K562 (cell line): ENCODE results near the gene CAPZB. TPM values are rescaled to one million over a fixed set of nuclear protein-coding genes. Genes with fewer than 3 reads are reported as not detected.

Experiments used
- ATAC-seq: fragments of 200-7000 bp; cut with Tn5 transposase; 3 replicates; pipeline ENCODE4 v1.9.1; 2020; ENCODE audit warnings: moderate library complexity
- Bru-seq: library from RNA; stranded (reverse); fragments of 400-500 nt; gene quantifications from one replicate; lab custom pipeline; 2021; lab: Mats Ljungman, UMichigan
- BruChase-seq, 2 experiments: library from RNA; stranded (reverse); fragments of 400-500 nt; gene quantifications; one replicate each; lab custom pipeline; 2021; lab: Mats Ljungman, UMichigan
- BruUV-seq: library from RNA; stranded (reverse); fragments of 400-500 nt; replicated peaks from 2 replicates; lab custom pipeline; 2021; lab: Mats Ljungman, UMichigan
- CTCF ChIA-PET: fragments of 300-600 bp; formaldehyde crosslinking; extraction: SDS; loops from one replicate; lab custom pipeline; 2021; ENCODE audit warnings: low intra/inter-chr PET ratio; lab: Yijun Ruan, JAX
- POLR2A ChIA-PET: fragments of 300-600, 350-650 bp; sonication (Branson Sonifier 250); formaldehyde crosslinking; extraction: SDS; loops from one replicate; lab custom pipeline; 2021; ENCODE audit warnings: antibody characterized with exemption, inconsistent platforms; lab: Yijun Ruan, JAX
- DNase-seq, 4 experiments: peaks; one replicate each; pipeline versions ENCODE4 v3.0.0 to v3.0.0-alpha.2; 2011 to 2018; ENCODE audit warnings: low spot score in 3 of 4, mixed read lengths in 3 of 4; ENCODE audit errors: extremely low read depth in 1 of 4
- FAIRE-seq: peaks from 2 replicates; lab custom pipeline; 2011; peaks lifted over from hg19 to GRCh38; lab: Jason Lieb, UNC
- H2AFZ ChIP-seq: 2 replicates; pipeline ENCODE4 v1.6.0; 2011; ENCODE audit warnings: low read depth, low read length, control low read depth, inconsistent platforms
- H3K27ac ChIP-seq: fragments of 200-600 bp; 3 replicates; pipeline ENCODE4 v1.8.0; 2011; ENCODE audit warnings: low read depth, mild to moderate bottlenecking, control low read depth, inconsistent platforms, low read length, moderate library complexity, mixed read lengths; ENCODE audit errors: extremely low read depth
- H3K27me3 ChIP-seq, 2 experiments: fragments of 300-600 bp in 1 of 2; 2 replicates in 1 of 2; 3 replicates in 1 of 2; pipeline versions ENCODE4 v1.6.0 to v1.8.0; 2011; ENCODE audit warnings: inconsistent platforms in 2 of 2, low read length in 2 of 2, mild to moderate bottlenecking in 1 of 2, mixed read lengths in 1 of 2, moderate library complexity in 1 of 2; ENCODE audit not compliant: control insufficient read depth in 2 of 2, insufficient read depth in 2 of 2
- H3K36me3 ChIP-seq: fragments of 300-600 bp; 3 replicates; pipeline ENCODE4 v1.8.0; 2011; ENCODE audit warnings: mild to moderate bottlenecking, low read length, inconsistent platforms; ENCODE audit not compliant: control insufficient read depth, insufficient read depth
- H3K4me1 ChIP-seq, 2 experiments: fragments of 200-600 bp in 1 of 2; replicated peaks in 1 of 2; 2 replicates in 1 of 2; 3 replicates in 1 of 2; pipeline versions ENCODE4 v1.5.1 to v1.8.0; 2011; ENCODE audit warnings: inconsistent platforms in 2 of 2, low read length in 2 of 2, mild to moderate bottlenecking in 1 of 2, mixed read lengths in 1 of 2, moderate library complexity in 1 of 2; ENCODE audit not compliant: control insufficient read depth in 2 of 2, insufficient read depth in 2 of 2
- H3K4me2 ChIP-seq: 2 replicates; pipeline ENCODE4 v1.6.1; 2011; ENCODE audit warnings: low read length, control low read depth, inconsistent platforms, mixed read lengths; ENCODE audit not compliant: insufficient read depth
- H3K4me3 ChIP-seq: fragments of 200-600 bp; sonication (generic), shearing (Covaris generic); 2 replicates; pipeline ENCODE4 v1.5.1; 2016; ENCODE audit warnings: control low read depth, inconsistent platforms
- H3K79me2 ChIP-seq: fragments of 200-600 bp; 3 replicates; pipeline ENCODE4 v1.8.0; 2011; ENCODE audit warnings: low read length, inconsistent platforms; ENCODE audit not compliant: control insufficient read depth, insufficient read depth
- H3K9ac ChIP-seq, 2 experiments: 2 replicates each; pipeline versions ENCODE4 v1.6.0 to v1.6.1; 2011; ENCODE audit warnings: low read depth in 2 of 2, low read length in 2 of 2, control low read depth in 1 of 2, inconsistent platforms in 1 of 2, mild to moderate bottlenecking in 1 of 2, mixed read lengths in 1 of 2; ENCODE audit not compliant: insufficient read depth in 1 of 2
- H3K9me1 ChIP-seq: one replicate; pipeline ENCODE4 v1.6.0; 2011; ENCODE audit warnings: inconsistent platforms, mild to moderate bottlenecking, low read length, moderate library complexity; ENCODE audit not compliant: control insufficient read depth, insufficient read depth
- H3K9me3 ChIP-seq: replicated peaks from 2 replicates; pipeline ENCODE4 v1.5.1; 2011; ENCODE audit warnings: low read depth, low read length, inconsistent platforms; ENCODE audit not compliant: control insufficient read depth, insufficient read depth
- H4K20me1 ChIP-seq: replicated peaks from 2 replicates; pipeline ENCODE4 v1.6.1; 2011; ENCODE audit warnings: low read length, inconsistent platforms, mixed read lengths; ENCODE audit not compliant: control insufficient read depth, insufficient read depth
- CCNT2 ChIP-seq: IDR thresholded peaks from 2 replicates; pipeline ENCODE4 v1.6.1; 2011; ENCODE audit warnings: borderline replicate concordance, low read depth, mild to moderate bottlenecking, moderate library complexity, mixed read lengths, low read length; ENCODE audit not compliant: insufficient read length; ENCODE audit errors: extremely low read depth
- ETV5 ChIP-seq: sonication (generic); formaldehyde crosslinking; IDR thresholded peaks from 2 replicates; pipeline ENCODE4 v1.4.0; 2020; ENCODE audit warnings: low read depth, mild to moderate bottlenecking, missing genetic modification reagents
- FOXJ2 ChIP-seq: fragments of 200-800 bp; sonication (Bioruptor generic); IDR thresholded peaks from 2 replicates; pipeline ENCODE4 v1.6.1; 2016; ENCODE audit warnings: missing genetic modification characterization, missing compliant biosample characterization
- JUNB ChIP-seq: fragments of 450-650 bp; formaldehyde crosslinking; conservative IDR thresholded peaks from 2 replicates; pipeline ENCODE4 v1.4.0; 2020; ENCODE audit warnings: mild to moderate bottlenecking
- KHSRP ChIP-seq: fragments of 450-650 bp; IDR thresholded peaks from 2 replicates; pipeline ENCODE4 v1.6.1; 2017
- L3MBTL2 ChIP-seq: fragments of 450-650 bp; IDR thresholded peaks from 2 replicates; pipeline ENCODE4 v1.6.1; 2016; ENCODE audit warnings: mild to moderate bottlenecking, moderate library complexity
- MXI1 ChIP-seq: IDR thresholded peaks from 2 replicates; pipeline ENCODE4 v1.6.1; 2011; ENCODE audit warnings: low read depth, mild to moderate bottlenecking, improper control_type of control experiment, low read length
- RAD21 ChIP-seq, 2 experiments: fragments of 250-450 bp in 1 of 2; fragments of 450-650 bp in 1 of 2; sonication (Bioruptor Pico) in 1 of 2; formaldehyde crosslinking in 1 of 2; IDR thresholded peaks in 1 of 2; conservative IDR thresholded peaks in 1 of 2; 2 replicates each; pipeline versions ENCODE4 v1.4.0 to v1.8.0; 2020 to 2022; ENCODE audit warnings: mild to moderate bottlenecking in 2 of 2, moderate library complexity in 1 of 2
- ZBED1 ChIP-seq: IDR thresholded peaks from 2 replicates; pipeline ENCODE4 v1.6.1; 2014
- ZNF175 ChIP-seq: fragments of 200-800 bp; sonication (Bioruptor generic); IDR thresholded peaks from 2 replicates; pipeline ENCODE4 v1.6.1; 2016; ENCODE audit warnings: low read depth, mild to moderate bottlenecking, missing genetic modification characterization, missing compliant biosample characterization
- ZNF696 ChIP-seq: fragments of 250-450 bp; sonication (Bioruptor Pico); conservative IDR thresholded peaks from 2 replicates; pipeline ENCODE4 v1.4.0; 2020; ENCODE audit warnings: mild to moderate bottlenecking, moderate library complexity
- ZNF740 ChIP-seq, 3 experiments: fragments of 200-800 bp in 1 of 3; sonication (Bioruptor generic) in 1 of 3; sonication (generic) in 1 of 3; formaldehyde crosslinking in 1 of 3; IDR thresholded peaks; 2 replicates each; pipeline versions ENCODE4 v1.6.1 to v1.8.0; 2016 to 2022; ENCODE audit warnings: mild to moderate bottlenecking in 2 of 3, missing compliant biosample characterization in 2 of 3, missing genetic modification characterization in 2 of 3, missing genetic modification reagents in 1 of 3
- ZNF75A ChIP-seq: fragments of 450-650 bp; formaldehyde crosslinking; IDR thresholded peaks from 2 replicates; pipeline ENCODE4 v1.4.0; 2020; ENCODE audit warnings: mild to moderate bottlenecking
- WGBS: fragments of 100-300 bp; shearing (Covaris generic); methylation state at CpG from one replicate; pipeline ENCODE4 v1.1.6; 2016; ENCODE audit warnings: low coverage, mixed read lengths; ENCODE audit not compliant: insufficient coverage; ENCODE audit errors: missing lambda C conversion rate; 5-methylcytosine and 5-hydroxymethylcytosine counted together
- in situ Hi-C: fragments of 300-500 bp; cut with MboI; formaldehyde crosslinking; loops from 4 replicates; pipeline ENCODE4 v1.15.0; 2018; ENCODE audit warnings: inconsistent platforms, mixed read lengths
- intact Hi-C: fragments of 100-400 bp; cut with micrococcal nuclease; formaldehyde crosslinking; loops from 2 replicates; pipeline ENCODE4 v1.14.2; 2022
- long read RNA-seq, 3 experiments: library from polyadenylated mRNA in 2 of 3; library from RNA in 1 of 3; unstranded in 2 of 3; stranded (forward) in 1 of 3; transcript quantifications; one replicate each; pipeline ENCODE4 v2.0.0, GENCODE V29; 2019 to 2022
- polyA minus RNA-seq, 3 experiments: library from RNA; depleted of rRNA, polyadenylated mRNA; stranded (reverse); fragments of >200 nt; gene quantifications; 2 replicates each; pipeline ENCODE4 v1.2.3, GENCODE V29; 2011
- polyA plus RNA-seq, 8 experiments: library from polyadenylated mRNA; depleted of rRNA in 4 of 8; stranded (reverse) in 5 of 8; unstranded in 3 of 8; fragments of >200 nt; fragmentation: Nextera tagmentation in 2 of 8; fragmentation: Illumina TruSeq in 1 of 8; extraction: Ambion mirVana in 2 of 8; extraction: Trizol in 1 of 8; gene quantifications; 2 replicates each; pipeline versions ENCODE4 v1.2.1 to v1.2.3, GENCODE V29; 2011 to 2014; ENCODE audit warnings: inconsistent platforms in 1 of 8, missing spikeins in 1 of 8
- total RNA-seq, 7 experiments: library from RNA; depleted of rRNA in 6 of 7; stranded (reverse); fragments of >200 nt in 6 of 7; fragmentation: Illumina TruSeq in 2 of 7; extraction: Trizol in 2 of 7; gene quantifications; 2 replicates each; pipeline versions ENCODE4 v1.2.1 to v1.2.3, GENCODE V29; 2011 to 2021; ENCODE audit warnings: low replicate concordance in 1 of 7

The CAPZB gene
- total RNA-seq (2011; cell fraction: chromatin; rRNA removed; ENCODE audit: low replicate concordance): 58.6 and 64.0 TPM in 2 replicates
- 43.2 and 43.8 TPM in 2 replicates for total RNA-seq (2011; cell fraction: nucleolus; rRNA removed)
- total RNA-seq (2011; cell fraction: nucleoplasm; rRNA removed): 40.0 and 41.2 TPM in 2 replicates
- total RNA-seq (2014; rRNA removed) (57.6 and 83.6 TPM in 2 replicates), total RNA-seq (2014; rRNA removed; fragmentation: Illumina TruSeq; extraction: Trizol) (131 and 133 TPM in 2 replicates), total RNA-seq (2015; rRNA removed; fragmentation: Illumina TruSeq; extraction: Trizol) (147 and 148 TPM in 2 replicates), total RNA-seq (2021) (237 and 241 TPM in 2 replicates), polyA plus RNA-seq (2011; rRNA removed) (119 and 122 TPM in 2 replicates), polyA plus RNA-seq (2014; fragmentation: Illumina TruSeq; extraction: Trizol) (259 and 297 TPM in 2 replicates), polyA plus RNA-seq (2014; fragmentation: Nextera tagmentation; extraction: Ambion mirVana) (100 to 1,000 TPM in 1 of 2 experiments, 10 to 100 TPM in 1; 70.0 to 115 TPM), polyA plus RNA-seq (2014; rRNA removed) (125 and 134 TPM in 2 replicates), polyA minus RNA-seq (2011; rRNA and poly(A)+ RNA removed) (103 TPM in 2 replicates), Bru-seq, nascent RNA (percentile 82 among the genes with signal in this experiment), BruChase-seq, experiment 1, labeled RNA remaining after a 2-hour chase (percentile 86 among the genes with signal in this experiment), BruChase-seq, experiment 2, labeled RNA remaining after a 6-hour chase (percentile 83 among the genes with signal in this experiment)
- polyA plus RNA-seq (2011; cell fraction: cytosol; rRNA removed): 110 and 143 TPM in 2 replicates
- polyA plus RNA-seq (2011; cell fraction: nucleus; rRNA removed): 38.1 and 62.3 TPM in 2 replicates
- polyA plus RNA-seq (2012): 277 and 310 TPM in 2 replicates
- polyA minus RNA-seq (2011; cell fraction: cytosol; rRNA and poly(A)+ RNA removed): 60.0 and 82.1 TPM in 2 replicates
- polyA minus RNA-seq (2011; cell fraction: nucleus; rRNA and poly(A)+ RNA removed): 10.9 and 20.8 TPM in 2 replicates
- long read RNA-seq, experiment 1, transcript CAPZB-204 (8 exons, 1,568 nt): minor isoform, 10 of 314 reads
- long read RNA-seq, experiment 1, transcript CAPZB-201 (9 exons, 858 nt): major isoform, 205 of 314 reads
- long read RNA-seq, experiment 1, transcript CAPZB-208 (5 exons, 660 nt): minor isoform, 5 of 314 reads
- long read RNA-seq, experiment 1, partial matches to known transcripts: 17 of 314 reads
- long read RNA-seq, experiment 1, other reads (novel, unspliced or antisense): 77 of 314 reads
- long read RNA-seq, experiment 2, transcript CAPZB-201 (9 exons, 858 nt): major isoform, 149 of 227 reads
- long read RNA-seq, experiment 2, transcript CAPZB-204 (8 exons, 1,568 nt): minor isoform, 26 of 227 reads
- long read RNA-seq, experiment 2, partial matches to known transcripts: 17 of 227 reads
- long read RNA-seq, experiment 2, other reads (novel, unspliced or antisense): 32 of 227 reads
- long read RNA-seq, experiment 3, transcript CAPZB-201 (9 exons, 858 nt): major isoform, 90 of 111 reads
- long read RNA-seq, experiment 3, transcript CAPZB-204 (8 exons, 1,568 nt): minor isoform, 6 of 111 reads
- long read RNA-seq, experiment 3, partial matches to known transcripts: 9 of 111 reads
- long read RNA-seq, experiment 3, other reads (novel, unspliced or antisense): 6 of 111 reads

- Histone ChIP-seq H3K36me3 (peaks cover 31% of the 10 kb centered on the region), H3K27me3 (no peaks in the 10 kb centered on the region), H3K9ac (peak within 1 kb of the TSS; percentile 96 to 97), H3K4me1 (peaks cover 34 to 38% of the 10 kb centered on the region in 2 experiments), H3K27ac (peak within 1 kb of the TSS; percentile 97), H3K79me2 (peaks cover 54% of the 10 kb centered on the region), H3K9me3 (no peaks in the 10 kb centered on the region), H2AFZ (peak within 1 kb of the TSS; percentile 88), H3K9me1 (peaks cover 5% of the 10 kb centered on the region), H3K4me3 (peak within 1 kb of the TSS; percentile 92), H4K20me1 (peaks cover 33% of the 10 kb centered on the region), H3K4me2 (peak within 1 kb of the TSS; percentile 95)
- in situ Hi-C loops: no loop called here
- ATAC-seq (peak; percentile 92), DNase-seq (peak; percentile 96 to 99 (median 98)), FAIRE-seq (no peak)
- ChIA-PET POLR2A (interaction anchor here (0.6 to 1.5 kb wide), 4 partner anchors 13 to 510 kb away, joined by 3 to 5 read pairs (median 4); no protein-coding TSS in a partner anchor), CTCF (interaction anchor here (0.7 kb wide), 1 partner anchor 32 kb away, joined by 3 read pairs; no protein-coding TSS in a partner anchor)
- intact Hi-C loops: loop anchor here (2.0 to 5.0 kb wide), 2 partner anchors 95 to 162 kb away; no protein-coding TSS in a partner anchor
- BruUV-seq: no TSS peak
- under 1% methylated on average over 36 of the region's 106 CpGs for whole genome bisulfite sequencing
- TF ChIP-seq ZBED1 (no peak), ZNF175 (CRISPR knock-in tag) (0 out of 2 replicates have a peak, but pooled peaks have one; percentile 62), CCNT2 (peak; percentile 84), KHSRP (no peak), L3MBTL2 (peak; percentile 78), ZNF75A (0 out of 2 replicates have a peak, but pooled peaks have one; percentile 35), ZNF696 (CRISPR knock-in tag) (no peak), ETV5 (CRISPR knock-in tag) (peak; percentile 20; the same call in 1 of the 2 replicates), MXI1 (0 out of 2 replicates have a peak, but pooled peaks have one; percentile 28), ZNF740 (CRISPR knock-in tag; IDR thresholded peaks at IDR 0.05) (peak; percentile 73; the same call in 1 of the 2 replicates), ZNF740 (tag; IDR thresholded peaks at IDR 0.05) (peak in 1 of 2 experiments; percentile 82; a peak in 2 of 4 replicates), FOXJ2 (tag) (0 out of 2 replicates have a peak, but pooled peaks have one; percentile 18), JUNB (CRISPR knock-in tag) (no peak), RAD21 (CRISPR knock-in tag; conservative IDR thresholded peaks at IDR 0.05 in 1 of 2, IDR thresholded peaks at IDR 0.05 in 1 of 2) (peak in 1 of 2 experiments; percentile 15; a peak in 2 of 4 replicates)
Measured at GRCh38 chr1:19485362-19486187, at the start of gene CAPZB. CAPZB (minus strand) TSS chr1:19485539; CDS start chr1:19485438, 101 bp downstream.
